22Rv1 (cell line): ENCODE measurements around the gene MYH9.

Experiments used
- H3K27ac ChIP-seq: fragments of 450-650 bp; 2 replicates; pipeline ENCODE4 v1.5.1; 2017
- CTCF ChIP-seq: fragments of 450-650 bp; IDR thresholded peaks from 2 replicates; pipeline ENCODE4 v1.5.1; 2017; ENCODE audit warnings: mild to moderate bottlenecking
- ZFX ChIP-seq: fragments of 450-650 bp; IDR thresholded peaks from 2 replicates; pipeline ENCODE4 v1.6.1; 2017; ENCODE audit warnings: antibody characterized with exemption, borderline replicate concordance

MYH9 gene

GRCh38 chr22:36371920-36372319 is 15.8 kb downstream of the MYH9 start:
- TF ChIP-seq CTCF (no peak), ZFX (no peak)
- H3K27ac ChIP-seq, result peak overlapping the region; percentile 78

- H3K27ac ChIP-seq, result peak overlapping the region; percentile 78
- TF ChIP-seq CTCF (no peak), ZFX (no peak)
Observed at GRCh38 chr22:36369922-36370791, 17.6 kb downstream of the MYH9 start.

GRCh38 chr22:36369004-36369921 is 18.5 kb downstream of the MYH9 start:
- no peak for TF ChIP-seq CTCF
- TF ChIP-seq ZFX, result no peak

GRCh38 chr22:36368359-36368983 is 19.3 kb downstream of the MYH9 start:
- no peak overlapping the region for H3K27ac ChIP-seq
- TF ChIP-seq ZFX (no peak), CTCF (no peak)

More at GRCh38 chr22:36369004-36369921, 18.5 kb downstream of the MYH9 start:
- peak overlapping the region; percentile 78 for H3K27ac ChIP-seq

- TF ChIP-seq ZFX (no peak), CTCF (no peak)
Observed at GRCh38 chr22:36367479-36367878, 20.3 kb downstream of the MYH9 start.

GRCh38 chr22:36367066-36367465 is 20.7 kb downstream of the MYH9 start:
- H3K27ac ChIP-seq, result 0 out of 2 replicates have a peak overlapping the region, but pooled peaks have one; percentile 22
- no peak for TF ChIP-seq ZFX
- no peak for TF ChIP-seq CTCF

More at GRCh38 chr22:36367479-36367878, 20.3 kb downstream of the MYH9 start:
- 0 out of 2 replicates have a peak overlapping the region, but pooled peaks have one; percentile 22 for H3K27ac ChIP-seq
